GM18868 (cell line): ENCODE data around the gene THAP4.

ENCODE experiments used
- ATAC-seq: cut with Tn5 transposase; IDR thresholded peaks from one replicate; pipeline ENCODE4 v1.9.1; 2021; ENCODE audit warnings: mild to moderate bottlenecking, moderate library complexity; ENCODE audit not compliant: unreplicated experiment

The THAP4 gene

DNA sequence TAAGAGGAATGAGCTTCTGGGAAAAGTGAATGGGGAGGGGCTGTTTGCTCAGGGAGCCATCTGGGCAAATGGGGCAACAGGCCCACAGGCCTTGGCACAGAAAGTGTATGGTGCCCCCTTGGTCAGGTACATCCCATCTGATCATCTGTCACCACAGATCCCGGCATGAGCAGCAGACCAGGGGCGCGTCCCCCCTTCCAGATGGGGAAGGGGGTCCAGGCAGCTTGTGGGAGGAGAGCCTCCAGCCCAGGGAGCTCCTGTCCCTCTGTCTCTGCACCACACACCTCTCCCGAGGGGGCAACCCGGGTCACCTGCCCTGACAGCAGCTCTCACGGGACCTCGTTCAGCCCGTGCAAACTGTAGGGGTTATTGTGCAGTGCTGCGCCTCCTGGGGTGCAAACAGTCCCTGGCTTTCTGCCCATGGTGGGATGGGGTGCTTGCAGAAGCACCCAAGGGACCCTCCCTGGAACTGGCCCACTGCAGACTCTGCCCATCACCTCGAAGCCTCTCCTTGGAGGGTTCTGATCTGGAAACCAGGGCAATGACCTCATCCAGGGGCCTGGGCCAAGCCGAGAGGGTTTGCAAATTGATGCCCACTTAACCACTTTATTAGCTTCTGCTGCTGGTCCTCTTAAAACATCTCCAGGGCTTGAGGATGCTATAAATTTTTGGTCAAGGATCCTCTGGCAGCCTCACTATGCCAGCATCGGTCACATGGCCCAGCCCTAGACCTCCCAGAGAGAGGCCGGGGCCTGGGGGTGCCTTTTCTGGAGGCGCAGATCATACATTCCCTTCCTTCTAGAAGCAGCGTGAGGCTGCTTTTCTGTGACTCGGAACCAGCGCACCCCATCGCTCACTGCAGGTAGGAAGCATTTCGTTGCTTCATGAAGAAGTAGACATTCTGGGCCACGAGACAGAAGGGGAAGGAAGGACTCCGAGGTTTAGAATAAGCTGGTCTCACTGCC lies 86.1 kb downstream of the THAP4 start:
- ATAC-seq, result no peak

DNA sequence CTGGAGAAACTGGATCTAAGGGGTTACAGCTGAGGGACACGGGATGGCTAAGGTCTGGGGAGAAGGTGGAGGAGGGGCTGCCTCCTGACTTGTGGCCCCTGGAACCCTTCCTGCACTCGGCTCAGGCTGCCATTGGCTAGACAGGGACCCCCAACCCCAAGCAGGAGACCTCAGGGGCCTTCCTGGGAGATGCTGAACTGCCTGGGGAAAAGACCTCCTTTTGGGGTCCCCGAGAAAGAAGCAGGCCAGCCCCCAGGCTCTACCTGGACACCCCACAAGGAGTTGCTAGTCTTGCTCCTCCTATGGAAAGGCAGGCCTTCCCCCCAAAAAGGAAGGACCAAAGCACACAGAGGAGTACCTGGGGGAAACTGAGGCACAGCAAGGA lies 88.5 kb downstream of the THAP4 start:
- no peak for ATAC-seq

DNA sequence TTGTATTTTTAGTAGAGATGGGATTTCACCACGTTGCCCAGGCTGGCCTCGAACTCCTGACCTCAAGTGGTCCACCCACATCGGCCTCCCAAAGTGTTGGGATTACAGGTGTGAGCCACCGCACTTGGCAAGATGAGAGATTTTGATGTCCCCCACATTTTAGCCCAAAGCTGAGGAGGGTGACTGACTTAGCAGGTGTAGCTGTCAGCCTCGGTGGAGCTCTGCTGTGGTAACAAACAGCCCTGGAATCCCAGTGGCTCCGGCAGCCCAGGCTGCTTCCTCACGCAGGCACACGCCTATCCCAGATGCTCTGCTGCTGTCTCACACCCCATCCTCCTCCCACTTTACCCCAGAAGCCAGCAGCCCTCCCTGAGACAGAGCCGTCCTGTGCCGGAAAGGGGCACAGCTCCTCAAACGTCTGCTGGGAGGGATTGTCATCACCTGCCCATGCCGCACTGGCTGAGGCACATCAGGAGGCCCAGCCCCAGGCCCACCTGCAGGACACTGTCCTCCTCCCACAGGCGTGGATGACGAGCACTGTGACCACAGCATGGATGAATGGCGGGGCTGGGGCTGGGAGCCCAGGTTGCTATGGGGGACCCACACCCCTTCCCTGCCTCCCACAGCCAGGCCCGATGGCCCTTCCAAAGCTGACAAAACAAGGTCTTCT lies 89.0 kb downstream of the THAP4 start:
- ATAC-seq, result no peak

DNA sequence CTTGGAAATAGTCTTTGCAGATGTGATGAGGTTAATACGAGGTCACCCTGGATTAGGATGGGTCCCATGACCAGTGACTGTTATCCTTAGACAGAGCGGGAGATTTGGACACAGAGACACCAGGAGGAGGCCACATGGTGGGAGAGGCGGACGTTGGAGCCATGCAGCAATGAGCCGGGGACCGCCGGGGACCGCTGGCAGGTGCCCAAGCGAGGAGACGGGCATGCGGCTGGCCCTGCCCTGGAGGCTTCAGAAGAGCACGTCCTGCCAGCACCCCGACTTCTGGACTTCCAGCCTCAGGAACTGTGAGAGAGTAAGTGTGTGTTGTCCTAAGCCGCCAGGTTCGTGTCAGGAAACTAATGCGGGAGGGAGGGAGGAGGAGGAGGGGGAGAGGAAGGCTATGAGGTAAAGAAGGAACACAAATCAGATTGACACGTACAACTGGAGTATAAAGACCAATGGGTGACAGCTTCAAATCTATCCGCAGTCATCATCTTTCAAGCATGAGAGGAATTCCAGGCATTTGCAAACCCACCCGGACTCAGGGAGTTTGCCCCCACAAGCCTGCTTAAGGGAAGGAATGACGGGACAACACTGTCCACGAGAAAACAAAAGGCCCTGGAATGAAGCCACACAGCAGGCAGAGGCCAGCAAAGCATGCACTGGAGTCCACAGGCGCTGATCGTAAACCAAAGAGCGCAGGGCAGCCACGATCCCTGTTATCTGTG lies 90.0 kb downstream of the THAP4 start:
- no peak for ATAC-seq

DNA sequence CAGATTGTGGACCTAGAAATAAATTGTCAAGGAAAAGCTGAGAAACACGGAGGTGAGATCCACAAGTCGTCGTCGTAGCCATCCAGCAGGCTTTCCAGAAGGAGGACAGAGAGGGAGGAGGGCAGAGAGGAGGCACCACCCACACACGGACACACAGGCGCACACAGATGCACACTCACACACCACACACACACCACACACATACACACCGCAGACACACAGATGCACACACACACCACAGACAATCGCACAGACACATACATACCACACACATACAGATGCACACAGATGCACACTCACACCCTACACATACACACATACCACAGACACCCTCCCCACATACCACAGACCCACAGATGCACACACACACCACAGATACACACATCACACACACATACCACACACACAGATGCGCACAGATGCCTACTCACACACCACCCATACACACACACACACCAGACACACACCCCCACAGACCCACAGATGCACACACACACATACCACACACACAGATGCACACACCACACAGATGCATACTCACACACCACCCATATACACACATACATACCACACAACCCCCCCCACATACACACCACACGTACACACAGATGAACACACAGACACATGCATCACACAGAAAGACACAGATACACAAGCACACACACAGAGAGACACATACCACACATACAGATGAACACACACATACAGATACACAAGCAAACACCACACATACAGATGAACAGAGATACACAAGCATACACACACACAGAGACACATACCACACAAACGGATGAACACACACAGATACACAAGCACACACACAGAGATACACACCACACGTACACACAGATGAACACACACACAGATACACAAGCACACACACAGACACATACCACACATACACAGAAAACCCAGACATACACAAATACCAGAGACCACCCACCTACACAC lies 91.2 kb downstream of the THAP4 start:
- ATAC-seq, result no peak

DNA sequence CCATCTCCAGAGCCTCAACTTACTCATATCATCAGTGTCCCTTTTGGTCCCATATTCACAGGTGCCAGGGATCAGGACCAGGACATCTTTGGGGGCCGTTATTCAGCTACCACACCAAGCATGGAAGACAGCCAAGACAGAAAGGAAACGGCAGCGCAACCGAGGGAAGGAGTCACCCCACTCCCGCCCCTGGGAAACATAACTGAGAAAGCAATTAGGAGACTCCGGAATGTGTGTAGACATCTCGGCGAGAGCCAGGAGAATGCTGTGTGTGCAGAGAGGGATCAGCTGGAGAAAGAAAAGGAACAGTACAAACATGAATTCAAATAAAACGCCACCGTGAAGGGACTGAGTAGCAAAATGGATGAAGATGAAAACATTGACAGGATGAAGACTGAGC lies 91.9 kb downstream of the THAP4 start:
- ATAC-seq, result no peak

DNA sequence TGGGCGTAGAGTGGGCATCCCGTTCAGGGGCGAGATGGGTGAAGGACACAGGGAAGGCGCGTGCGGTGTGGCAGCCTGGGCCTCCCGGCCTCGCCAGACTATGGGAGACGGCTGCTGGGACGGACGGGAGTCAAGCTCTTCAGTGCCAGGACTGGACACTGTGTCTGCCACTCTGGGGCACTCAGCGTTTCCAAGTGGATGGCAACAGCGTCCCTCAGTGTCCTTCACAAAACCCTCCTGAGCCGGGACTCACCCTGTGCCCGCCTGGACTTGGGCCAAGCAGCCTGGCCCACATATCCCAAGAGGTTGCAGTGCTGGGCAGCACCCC lies 94.7 kb downstream of the THAP4 start:
- no peak for ATAC-seq

DNA sequence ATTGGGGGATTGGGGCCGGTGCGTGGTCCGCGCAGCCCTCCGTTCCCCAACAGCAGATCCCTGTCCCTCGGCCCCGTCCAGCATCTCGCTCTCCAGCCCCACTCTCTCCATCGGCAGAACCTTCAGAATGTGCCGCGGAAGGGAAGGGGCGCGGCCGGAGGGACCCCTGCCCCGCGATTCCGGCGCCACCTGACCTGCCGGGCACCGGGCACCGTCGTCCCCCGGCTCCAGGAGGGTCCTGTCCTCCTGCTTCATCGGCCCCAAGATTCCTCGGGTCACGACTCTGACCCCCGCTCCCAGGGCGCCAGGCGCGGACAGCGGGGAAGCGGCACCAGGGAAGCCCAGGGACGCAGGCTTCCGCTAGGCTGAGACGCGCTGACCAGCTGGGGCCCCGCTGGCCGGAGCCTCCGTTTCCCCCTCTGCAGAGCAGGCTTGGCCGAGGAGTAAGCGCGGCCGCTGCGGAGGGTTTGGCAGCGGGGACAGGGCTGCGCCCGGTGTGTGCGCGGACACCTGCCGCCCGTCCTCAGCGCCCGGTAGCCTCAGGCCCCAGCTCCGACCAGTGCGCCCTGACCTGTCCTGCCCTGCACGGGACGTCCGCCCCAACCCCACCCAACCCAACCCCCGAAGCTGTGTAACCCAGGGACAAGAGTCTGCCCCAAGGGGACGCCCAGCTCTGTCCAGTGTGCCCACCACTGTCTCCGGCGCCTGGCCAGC lies 95.2 kb downstream of the THAP4 start:
- no peak for ATAC-seq

DNA sequence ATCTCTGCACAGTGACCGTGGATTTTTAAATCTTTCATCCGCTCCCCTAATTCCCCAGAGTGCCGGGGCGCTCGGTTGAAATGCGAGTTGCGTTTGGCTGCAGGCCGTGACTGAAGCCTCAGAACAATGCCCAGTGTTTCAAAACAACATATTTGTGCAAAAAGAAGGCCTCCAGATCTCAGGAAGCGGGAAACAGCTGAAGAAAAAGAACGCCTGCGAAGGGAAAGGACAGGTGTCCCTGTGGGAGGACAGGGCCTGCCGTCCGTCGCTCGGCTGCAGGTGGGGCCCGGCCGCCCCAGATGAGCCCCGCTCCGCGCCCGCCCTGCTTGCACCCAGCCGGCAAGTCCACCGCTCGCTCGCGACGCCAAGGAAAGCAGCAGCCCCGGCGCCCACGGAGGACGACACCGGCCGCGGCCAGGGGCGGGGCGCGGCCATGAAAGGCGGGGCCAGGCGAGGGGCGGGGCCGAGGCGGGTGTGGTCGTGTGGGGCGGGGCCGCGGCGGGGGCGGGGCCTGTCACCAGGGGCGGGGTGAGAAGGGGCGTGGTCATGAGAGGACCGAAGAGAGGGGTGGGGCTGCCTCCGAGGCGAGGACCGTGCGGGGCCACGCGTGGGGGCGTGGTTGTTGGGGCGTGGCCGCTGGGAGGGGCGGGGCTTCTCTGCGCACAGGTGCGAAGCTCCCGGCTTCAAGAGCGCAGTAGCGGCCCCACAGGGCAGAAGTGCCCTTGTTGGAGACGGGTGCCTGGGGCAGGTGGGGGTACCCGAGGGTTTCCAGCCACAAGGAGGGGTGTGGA lies 96.0 kb downstream of the THAP4 start:
- ATAC-seq, result no peak

DNA sequence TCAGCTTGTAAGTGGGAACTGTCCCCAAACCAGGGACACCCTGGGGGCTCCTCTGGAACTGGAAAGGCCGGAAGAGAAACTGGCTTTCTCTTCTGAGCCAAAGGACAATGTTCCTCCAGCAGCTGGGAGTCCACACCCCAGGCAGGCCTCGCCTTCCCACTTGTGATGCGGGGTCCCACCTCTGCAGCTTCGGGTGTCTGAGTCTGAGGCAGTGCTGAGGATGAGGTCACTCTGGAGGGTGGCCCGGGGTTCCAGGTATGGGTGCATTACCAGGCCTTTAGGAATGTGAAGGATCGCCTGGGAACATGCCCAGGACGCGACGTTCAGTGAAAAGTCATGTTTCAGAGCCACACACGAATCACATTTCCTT lies 96.6 kb downstream of the THAP4 start:
- no peak for ATAC-seq

DNA sequence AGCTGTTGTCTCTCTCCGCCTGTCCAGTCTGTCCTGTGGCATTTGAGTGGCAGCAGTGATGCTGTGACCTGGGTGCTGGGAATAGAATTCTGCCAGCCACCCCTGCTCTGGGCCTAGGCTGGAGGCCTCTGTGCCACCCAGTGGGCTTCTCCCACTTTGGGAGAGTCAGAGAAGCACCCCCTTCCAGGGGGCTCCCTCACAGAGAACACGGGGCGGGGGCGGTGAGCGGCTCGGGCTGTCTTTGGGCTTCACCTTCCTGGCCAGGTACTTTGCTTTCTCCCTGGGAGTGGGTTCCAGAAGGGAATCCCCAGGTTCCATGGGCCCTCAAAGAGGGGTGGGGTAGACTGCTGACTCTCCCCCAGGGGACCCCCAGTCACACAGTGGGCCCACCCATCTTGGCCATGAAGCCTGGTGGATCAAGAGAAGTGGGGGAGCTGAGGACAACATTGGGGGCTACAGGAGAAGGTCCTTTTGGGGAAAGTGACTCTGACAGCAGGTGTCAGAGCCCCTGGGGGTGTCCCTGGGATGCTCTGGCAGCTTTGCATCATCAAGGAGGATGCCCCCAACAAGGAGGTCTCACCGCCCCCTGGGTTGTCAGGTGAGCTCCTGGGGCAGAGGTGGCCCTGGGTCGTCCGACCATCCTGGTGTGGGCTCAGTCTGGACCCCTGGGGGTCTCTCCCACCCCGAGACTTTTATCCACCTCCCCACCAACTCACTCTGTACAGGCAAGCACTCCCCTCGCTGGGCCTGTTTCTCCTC lies 97.2 kb downstream of the THAP4 start:
- ATAC-seq, result no peak

DNA sequence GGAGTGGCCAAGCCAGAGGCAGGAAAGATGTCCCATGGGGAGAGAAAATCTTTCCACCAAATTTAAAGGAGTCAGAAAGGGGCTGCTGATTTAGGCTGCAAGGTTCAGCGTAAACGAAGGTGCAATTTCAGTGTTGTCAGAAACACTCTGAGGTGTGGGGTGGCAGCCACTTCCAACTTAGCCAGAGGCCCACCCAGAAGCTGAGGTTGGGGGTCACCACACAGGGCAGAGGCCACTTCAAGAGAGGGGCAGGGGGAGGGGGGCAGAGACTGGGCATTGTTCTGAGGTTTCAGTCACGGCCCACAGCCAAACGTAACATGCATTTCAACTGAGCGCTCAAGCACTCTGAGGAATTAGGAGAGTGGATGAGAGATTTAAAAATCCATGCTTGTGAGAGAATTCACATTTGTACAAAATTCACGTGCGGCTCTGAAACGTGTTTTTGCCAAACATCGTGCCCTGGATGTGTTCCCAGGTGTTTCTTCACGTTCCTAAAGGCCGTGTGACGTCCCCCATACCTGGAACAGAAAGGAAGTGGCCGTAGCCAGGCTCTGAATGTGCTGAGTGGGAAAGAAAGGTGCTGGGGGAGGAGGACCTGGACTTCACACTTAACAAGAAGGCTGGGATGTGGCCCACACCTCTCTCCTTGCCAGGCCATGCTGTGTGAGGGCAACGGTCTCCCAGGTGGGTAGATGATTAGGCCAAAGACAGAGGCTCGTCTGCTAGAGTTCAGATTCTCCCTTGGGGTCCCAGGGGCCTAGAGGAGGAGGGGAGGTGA lies 97.9 kb downstream of the THAP4 start:
- no peak for ATAC-seq

DNA sequence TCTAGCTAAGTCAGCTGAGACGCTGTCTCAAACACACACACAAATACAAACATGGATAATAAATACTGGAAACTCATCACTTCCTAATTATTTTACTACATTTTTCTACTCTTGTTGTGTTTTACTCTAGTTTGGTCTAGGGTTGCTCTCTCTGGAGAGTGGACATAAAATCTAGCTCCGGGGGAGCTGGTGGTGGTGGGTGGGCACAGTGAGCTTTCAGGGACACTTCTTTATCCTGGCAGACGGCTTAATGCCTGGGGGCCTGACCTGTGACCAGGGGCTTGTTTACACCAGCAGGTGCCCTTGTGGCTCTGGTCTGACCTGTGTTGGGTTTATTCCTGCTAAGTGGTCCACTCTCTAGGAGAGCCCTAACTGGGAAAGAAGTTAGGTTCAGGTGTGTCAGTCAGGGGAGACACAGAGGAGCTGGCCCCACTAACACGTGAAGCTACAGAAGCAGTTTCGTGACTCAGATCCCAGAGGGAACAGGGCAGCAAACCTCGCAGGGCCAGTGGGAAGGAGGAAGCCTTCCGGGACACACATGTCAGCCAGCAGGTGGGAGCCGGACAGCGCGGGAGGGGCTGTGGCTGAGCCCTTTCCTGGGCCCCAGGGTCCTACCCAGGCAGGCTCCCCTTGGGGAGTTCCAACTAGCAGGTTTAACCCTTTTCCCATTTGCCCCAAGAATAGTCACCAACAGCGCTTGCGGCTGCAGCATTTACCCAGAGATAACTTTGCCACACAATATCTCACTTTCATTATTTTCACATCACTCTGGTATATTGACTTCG lies 100.9 kb downstream of the THAP4 start:
- ATAC-seq, result no peak

DNA sequence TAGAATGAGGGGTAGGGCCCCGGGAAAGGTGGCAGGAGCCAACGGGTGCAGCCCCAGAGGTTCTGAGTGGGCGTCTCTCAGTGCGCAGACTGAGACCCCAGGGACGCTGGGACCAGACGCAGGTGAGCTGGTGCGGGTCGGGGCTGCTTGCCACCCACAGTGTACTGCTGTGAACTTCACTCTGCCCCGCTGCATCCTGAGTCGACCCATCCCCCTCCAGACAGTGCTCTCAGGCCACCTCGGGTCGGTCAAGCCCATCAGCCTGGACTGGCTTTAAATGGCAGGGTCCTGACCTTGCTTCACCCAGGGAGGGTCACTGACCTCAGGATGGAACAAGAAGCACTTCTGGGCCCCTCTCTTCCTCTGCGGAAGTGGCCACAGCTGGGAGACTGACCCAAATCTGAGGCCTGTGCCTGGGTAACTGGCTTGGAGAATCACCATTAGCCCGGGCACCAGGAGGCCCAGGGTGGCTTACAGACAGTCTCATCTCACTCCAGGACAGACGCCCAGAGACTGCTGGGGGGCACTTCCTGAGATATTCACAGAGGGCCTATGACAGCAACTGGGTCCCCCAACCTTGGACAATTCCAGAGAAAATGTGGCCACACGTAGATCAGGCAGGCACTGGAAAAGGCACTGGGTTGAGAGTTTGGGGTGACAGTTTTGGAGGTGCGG lies 102.1 kb downstream of the THAP4 start:
- no peak for ATAC-seq
